Spinal cord (tissue), 10 donors: ENCODE measurements around the gene PBX3. TPM values are rescaled to one million over a fixed set of nuclear protein-coding genes. Genes with fewer than 3 reads are reported as not detected.

Experiments used
- DNase-seq, 6 donors: peaks; one replicate each; pipeline versions ENCODE4 v3.0.0 to v3.0.0-alpha.2; 2013 to 2015; ENCODE audit warnings: low spot score in 6 of 6, low read depth in 4 of 6
- H3K27ac ChIP-seq: one replicate; pipeline ENCODE4 v1.5.1; 2013; ENCODE audit warnings: low read depth, low read length, control low read depth
- H3K27me3 ChIP-seq: one replicate; pipeline ENCODE4 v1.6.1; 2013; ENCODE audit warnings: low read length; ENCODE audit not compliant: control insufficient read depth, insufficient read depth
- H3K36me3 ChIP-seq: one replicate; pipeline ENCODE4 v1.6.1; 2013; ENCODE audit warnings: low read length; ENCODE audit not compliant: control insufficient read depth, insufficient read depth
- H3K4me1 ChIP-seq: one replicate; pipeline ENCODE4 v1.6.1; 2013; ENCODE audit warnings: low read length; ENCODE audit not compliant: control insufficient read depth, insufficient read depth
- H3K4me3 ChIP-seq: one replicate; pipeline ENCODE4 v1.5.1; 2013; ENCODE audit warnings: low read depth, low read length, control low read depth
- H3K9me3 ChIP-seq: one replicate; pipeline ENCODE4 v1.6.1; 2013; ENCODE audit warnings: low read length; ENCODE audit not compliant: control insufficient read depth, insufficient read depth
- WGBS: methylation state at CpG from one replicate; pipeline ENCODE4 v1.1.5; 2013; ENCODE audit warnings: missing lambda C conversion rate; ENCODE audit not compliant: insufficient coverage; 5-methylcytosine and 5-hydroxymethylcytosine counted together
- polyA plus RNA-seq, 2 donors: library from polyadenylated mRNA; unstranded; fragments of 120-200 nt; gene quantifications; one replicate each; pipeline ENCODE4 v1.2.1, GENCODE V29; 2013; ENCODE audit not compliant: insufficient read length in 2 of 2
- total RNA-seq, 2 donors: library from RNA; depleted of rRNA in 1 of 2; stranded (reverse); fragments of 120-200 nt in 1 of 2; fragments of >200 nt in 1 of 2; gene quantifications; one replicate each; pipeline versions ENCODE4 v1.2.3 to v1.2.4, GENCODE V29; 2013 to 2014
- donor health status: healthy.

The PBX3 gene
- total and polyA plus RNA-seq, 4 donors: 44.6 to 132 (median 86.4) TPM

- H3K36me3 ChIP-seq: no peaks in the 10 kb centered on the region
- H3K9me3 ChIP-seq: no peaks in the 10 kb centered on the region
- H3K27ac ChIP-seq: peak overlapping the region; percentile 67
- 9% methylated on average over 20 of the region's 21 CpGs for WGBS
- peak overlapping the region; percentile 41 for H3K4me3 ChIP-seq
- peaks cover 4% of the 10 kb centered on the region for H3K4me1 ChIP-seq
- no peak for DNase-seq
- H3K27me3 ChIP-seq: peaks cover 2% of the 10 kb centered on the region
These were observed 141.9 kb downstream of the PBX3 start for GRCh38 chr9:125889112-125889475.

GRCh38 chr9:125889476-125890419 is 142.6 kb downstream of the PBX3 start:
- peak in 2 of 6 donors; percentile 77 to 90 for DNase-seq
- Histone ChIP-seq H3K4me3 (peak overlapping the region; percentile 48), H3K4me1 (peaks cover 4% of the 10 kb centered on the region)

GRCh38 chr9:125890826-125891225 is 143.7 kb downstream of the PBX3 start:
- no peaks in the 10 kb centered on the region for H3K9me3 ChIP-seq
- peaks cover 4% of the 10 kb centered on the region for H3K4me1 ChIP-seq
- H3K27me3 ChIP-seq: peaks cover 2% of the 10 kb centered on the region
- H3K4me3 ChIP-seq: no peak overlapping the region
- H3K36me3 ChIP-seq: no peaks in the 10 kb centered on the region
- no CpG with 5 or more reads among the region's 1 CpG for WGBS
- peak in 1 of 6 donors; percentile 50 for DNase-seq
- no peak overlapping the region for H3K27ac ChIP-seq

More at GRCh38 chr9:125889476-125890419, 142.6 kb downstream of the PBX3 start:
- peaks cover 2% of the 10 kb centered on the region for H3K27me3 ChIP-seq
- no peaks in the 10 kb centered on the region for H3K9me3 ChIP-seq
- H3K27ac ChIP-seq: peak overlapping the region; percentile 67
- no peaks in the 10 kb centered on the region for H3K36me3 ChIP-seq
- 0% methylated on average over 66 of the region's 71 CpGs for WGBS

- DNase-seq: no peak
- WGBS: no CpG with 5 or more reads among the region's 2 CpGs
- no peaks in the 10 kb centered on the region for H3K36me3 ChIP-seq
- H3K9me3 ChIP-seq: no peaks in the 10 kb centered on the region
- H3K4me1 ChIP-seq: peaks cover 4% of the 10 kb centered on the region
- no peak overlapping the region for H3K4me3 ChIP-seq
- no peak overlapping the region for H3K27ac ChIP-seq
- peaks cover 2% of the 10 kb centered on the region for H3K27me3 ChIP-seq
These were observed 146.1 kb downstream of the PBX3 start for GRCh38 chr9:125893277-125893676.

GRCh38 chr9:125894566-125894965 is 147.4 kb downstream of the PBX3 start:
- H3K9me3 ChIP-seq: no peaks in the 10 kb centered on the region
- no peaks in the 10 kb centered on the region for H3K4me1 ChIP-seq
- H3K27me3 ChIP-seq: no peaks in the 10 kb centered on the region
- H3K27ac ChIP-seq: no peak overlapping the region
- 100% methylated on average over 1 of the region's 3 CpGs for WGBS
- DNase-seq: peak in 1 of 6 donors; percentile 67
- H3K36me3 ChIP-seq: no peaks in the 10 kb centered on the region
- no peak overlapping the region for H3K4me3 ChIP-seq

- no peaks in the 10 kb centered on the region for H3K4me1 ChIP-seq
- no peaks in the 10 kb centered on the region for H3K9me3 ChIP-seq
- DNase-seq: peak in 1 of 6 donors; percentile 55
- no peaks in the 10 kb centered on the region for H3K36me3 ChIP-seq
- no peak overlapping the region for H3K4me3 ChIP-seq
- H3K27ac ChIP-seq: no peak overlapping the region
- no CpG with 5 or more reads among the region's 2 CpGs for WGBS
- no peaks in the 10 kb centered on the region for H3K27me3 ChIP-seq
These were observed 149.2 kb downstream of the PBX3 start for GRCh38 chr9:125896404-125896803.

- Histone ChIP-seq H3K36me3 (no peaks in the 10 kb centered on the region), H3K4me3 (no peak overlapping the region), H3K27ac (no peak overlapping the region), H3K4me1 (no peaks in the 10 kb centered on the region), H3K9me3 (no peaks in the 10 kb centered on the region), H3K27me3 (no peaks in the 10 kb centered on the region)
- WGBS: no CpG with 5 or more reads among the region's 2 CpGs
- no peak for DNase-seq
These were observed 149.8 kb downstream of the PBX3 start for GRCh38 chr9:125896964-125897363.

GRCh38 chr9:125897481-125897880 is 150.3 kb downstream of the PBX3 start:
- Histone ChIP-seq H3K9me3 (no peaks in the 10 kb centered on the region), H3K27me3 (no peaks in the 10 kb centered on the region), H3K36me3 (no peaks in the 10 kb centered on the region), H3K4me1 (no peaks in the 10 kb centered on the region), H3K27ac (no peak overlapping the region), H3K4me3 (no peak overlapping the region)
- no CpG with 5 or more reads among the region's 2 CpGs for WGBS
- DNase-seq: no peak

- Histone ChIP-seq H3K27me3 (no peaks in the 10 kb centered on the region), H3K4me1 (no peaks in the 10 kb centered on the region), H3K4me3 (no peak overlapping the region), H3K9me3 (no peaks in the 10 kb centered on the region), H3K27ac (no peak overlapping the region), H3K36me3 (no peaks in the 10 kb centered on the region)
- peak in 1 of 6 donors; percentile 57 for DNase-seq
- 40% methylated on average over 1 of the region's 3 CpGs for WGBS
These were observed 155.0 kb downstream of the PBX3 start for GRCh38 chr9:125902214-125902613.
